NT2/D1 (cell line): Measurements from ENCODE around the gene ZNF800.

Experiments used
- DNase-seq: peaks from one replicate; pipeline ENCODE4 v3.0.0-alpha.2; 2011; ENCODE audit warnings: low read depth, low spot score
- H3K27me3 ChIP-seq: 2 replicates; pipeline ENCODE4 v1.6.0; 2011; ENCODE audit warnings: mild to moderate bottlenecking; ENCODE audit not compliant: insufficient read length, insufficient read depth
- H3K36me3 ChIP-seq: 2 replicates; pipeline ENCODE4 v1.6.1; 2011; ENCODE audit warnings: mild to moderate bottlenecking, low read length, mixed read lengths; ENCODE audit not compliant: insufficient read depth, insufficient read length
- H3K4me1 ChIP-seq: 2 replicates; pipeline ENCODE4 v1.5.1; 2011; ENCODE audit not compliant: insufficient read depth, insufficient read length
- H3K4me3 ChIP-seq: 2 replicates; pipeline ENCODE4 v1.5.1; 2011; ENCODE audit warnings: low read depth; ENCODE audit not compliant: insufficient read length
- H3K9ac ChIP-seq: 2 replicates; pipeline ENCODE4 v1.6.0; 2011; ENCODE audit warnings: low read depth; ENCODE audit not compliant: insufficient read length
- H3K9me3 ChIP-seq: 2 replicates; pipeline ENCODE4 v1.5.1; 2011; ENCODE audit warnings: mild to moderate bottlenecking, low read length; ENCODE audit not compliant: insufficient read depth
- SUZ12 ChIP-seq: IDR thresholded peaks from 2 replicates; pipeline ENCODE4 v1.6.1; 2011; ENCODE audit not compliant: insufficient read length, insufficient read depth; ENCODE audit errors: extremely low read depth
- YY1 ChIP-seq: IDR thresholded peaks from 2 replicates; pipeline ENCODE4 v1.6.1; 2011; ENCODE audit not compliant: insufficient read length, insufficient read depth
- ZNF274 ChIP-seq: IDR thresholded peaks from 2 replicates; pipeline ENCODE4 v1.6.1; 2011; ENCODE audit warnings: mild to moderate bottlenecking, low read depth, low read length

ZNF800 gene

DNA sequence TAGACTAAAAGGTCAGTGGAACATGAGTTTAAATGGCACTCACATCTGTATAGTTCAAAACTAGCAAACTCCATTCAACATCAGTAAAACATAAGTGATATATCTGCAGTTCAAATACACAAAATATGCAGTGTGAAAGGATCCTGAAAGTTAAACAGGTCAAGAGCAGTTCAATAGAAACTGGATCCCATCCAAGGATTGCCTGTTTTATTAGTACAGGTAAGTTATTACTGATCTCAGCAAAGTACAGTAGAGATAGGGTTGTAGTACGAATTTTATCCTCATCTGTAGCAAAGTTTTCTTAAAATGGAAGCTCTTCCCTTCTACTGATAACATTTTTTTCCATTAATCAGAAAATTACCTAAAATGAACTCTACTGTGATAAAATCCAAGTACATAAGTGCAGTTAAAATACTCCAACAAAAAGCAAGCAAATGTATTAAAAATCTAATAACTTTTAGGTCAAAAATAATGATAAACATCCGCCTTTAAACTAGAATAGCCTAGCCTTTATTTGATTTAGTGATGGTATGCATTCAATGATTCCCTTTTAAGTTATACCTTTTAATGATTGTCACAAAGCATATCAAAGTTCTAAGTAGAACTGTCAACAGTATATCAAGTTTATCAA, 2.2 kb downstream of the ZNF800 start:
- DNase-seq, result no peak
- TF ChIP-seq YY1 (no peak), SUZ12 (no peak), ZNF274 (no peak)
- Histone ChIP-seq H3K27me3 (peaks cover 16% of the 10 kb centered on the region), H3K4me3 (no peak overlapping the region), H3K36me3 (peaks cover 12% of the 10 kb centered on the region), H3K9me3 (no peaks in the 10 kb centered on the region), H3K4me1 (no peaks in the 10 kb centered on the region), H3K9ac (no peak overlapping the region)

DNA sequence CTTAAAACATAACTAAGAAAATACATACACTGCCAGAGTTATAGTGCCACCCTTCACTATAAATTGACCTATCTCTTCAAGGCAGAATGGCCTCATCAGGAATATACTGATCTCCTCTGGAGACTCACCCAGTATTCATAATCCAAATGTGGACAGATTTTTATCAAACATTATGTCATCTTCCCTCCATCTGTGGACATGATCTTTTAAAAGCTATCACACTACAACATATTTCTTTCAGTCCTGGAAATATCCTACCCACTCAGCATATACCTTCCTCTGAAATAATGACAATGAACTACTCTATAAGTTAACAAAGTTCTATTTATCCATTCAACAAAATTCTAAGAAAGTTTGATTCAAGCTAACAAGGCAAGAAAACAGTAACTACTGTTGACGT, 3.2 kb downstream of the ZNF800 start:
- Histone ChIP-seq H3K4me1 (no peaks in the 10 kb centered on the region), H3K9ac (no peak overlapping the region), H3K36me3 (peaks cover 12% of the 10 kb centered on the region), H3K4me3 (no peak overlapping the region), H3K27me3 (peaks cover 16% of the 10 kb centered on the region), H3K9me3 (no peaks in the 10 kb centered on the region)
- no peak for DNase-seq
- TF ChIP-seq SUZ12 (no peak), YY1 (no peak), ZNF274 (no peak)

DNA sequence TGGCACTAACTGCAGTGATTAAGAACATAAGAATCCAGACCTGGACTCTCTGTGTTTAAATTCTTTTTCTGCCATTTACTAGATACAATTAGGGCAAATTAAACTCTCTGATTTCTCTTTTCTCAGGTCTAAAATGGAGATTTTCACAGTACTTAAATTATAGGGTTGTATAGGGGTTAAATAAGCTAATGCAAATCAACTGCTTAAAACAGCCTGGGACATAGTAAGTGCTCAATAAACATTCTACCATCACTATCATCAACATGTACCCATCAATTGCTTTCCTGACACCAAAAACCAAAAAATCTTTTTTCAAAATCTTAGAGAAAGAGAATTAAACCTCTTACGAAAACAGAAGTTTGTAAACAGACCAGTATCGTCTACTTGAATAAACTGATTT, 4.5 kb downstream of the ZNF800 start:
- DNase-seq, result no peak
- no peak overlapping the region for H3K4me3 ChIP-seq
- no peak overlapping the region for H3K9ac ChIP-seq
- H3K4me1 ChIP-seq, result no peaks in the 10 kb centered on the region
- TF ChIP-seq YY1 (no peak), SUZ12 (no peak), ZNF274 (no peak)
- no peaks in the 10 kb centered on the region for H3K9me3 ChIP-seq
- peaks cover 9% of the 10 kb centered on the region for H3K27me3 ChIP-seq
- peaks cover 13% of the 10 kb centered on the region for H3K36me3 ChIP-seq

DNA sequence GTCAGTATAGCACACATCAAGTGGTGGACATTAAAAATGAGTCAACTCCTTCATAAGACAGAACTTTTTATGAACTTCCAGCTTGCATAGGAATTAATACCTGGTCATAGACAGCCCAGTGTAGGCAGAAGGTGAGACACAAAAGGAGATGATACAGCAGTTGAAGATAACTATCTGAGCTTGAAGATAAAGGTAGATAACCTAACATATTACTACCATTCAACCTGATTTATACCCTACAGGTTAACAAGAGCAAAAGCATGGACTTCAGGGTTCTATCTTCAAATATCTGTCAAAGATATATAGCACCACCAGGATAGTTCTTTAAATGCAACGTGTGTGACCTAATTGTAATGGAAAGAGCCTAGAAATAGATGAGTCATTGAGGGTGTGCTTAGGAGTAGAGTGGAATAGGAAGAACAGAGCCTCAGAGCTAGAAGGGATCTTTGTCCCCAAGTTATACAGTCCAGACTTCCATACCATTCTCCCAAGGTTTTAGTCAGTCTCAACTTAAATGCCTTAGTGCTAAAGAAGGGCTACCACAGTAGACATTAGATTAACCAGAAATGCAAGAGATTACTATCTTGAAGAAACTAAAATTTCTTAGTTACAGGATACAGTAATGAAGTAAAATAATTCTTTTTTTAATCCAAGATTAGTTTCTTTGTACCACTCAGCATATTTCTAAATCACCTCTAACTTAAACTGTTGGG, 9.2 kb downstream of the ZNF800 start:
- Histone ChIP-seq H3K4me1 (no peaks in the 10 kb centered on the region), H3K9ac (no peak overlapping the region), H3K4me3 (no peak overlapping the region), H3K9me3 (no peaks in the 10 kb centered on the region), H3K36me3 (peaks cover 11% of the 10 kb centered on the region), H3K27me3 (no peaks in the 10 kb centered on the region)
- no peak for TF ChIP-seq YY1
- TF ChIP-seq SUZ12, result no peak
- TF ChIP-seq ZNF274, result no peak
- peak; percentile 0 for DNase-seq

DNA sequence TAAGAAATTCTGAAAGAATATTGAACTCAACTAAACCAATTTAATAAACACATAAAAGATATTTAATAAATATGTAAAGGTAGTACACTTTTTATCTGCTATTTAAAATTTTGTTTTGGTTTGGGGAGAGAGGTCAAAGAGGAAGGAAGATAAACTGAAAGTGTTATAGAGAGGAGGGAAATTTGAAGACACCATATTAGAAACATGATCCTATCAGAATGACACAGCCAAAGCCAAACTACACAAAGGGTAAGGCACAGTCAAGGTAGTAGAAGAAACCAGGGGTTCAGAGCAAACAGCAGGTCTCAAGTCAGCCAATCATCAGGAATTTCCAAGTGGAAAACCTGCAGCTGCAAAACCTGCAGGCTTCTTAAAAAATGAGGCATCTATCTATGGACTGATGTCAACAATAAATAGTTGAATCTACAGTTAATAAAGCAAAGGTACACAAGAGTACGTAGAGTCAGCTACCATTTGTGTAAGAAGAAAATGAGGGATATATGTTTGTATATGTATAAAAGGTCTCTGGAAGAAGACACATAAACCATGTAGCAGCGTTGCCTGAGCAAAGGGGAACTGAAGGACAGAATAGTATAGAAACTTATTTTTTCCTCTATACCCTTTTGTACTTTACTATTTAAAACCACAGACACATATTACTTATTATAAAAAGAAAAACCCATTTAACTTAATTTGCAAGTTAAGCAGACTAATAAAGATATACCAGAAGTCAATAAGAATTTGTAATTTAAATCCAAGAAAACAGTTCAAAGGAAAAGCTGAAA, 10.0 kb downstream of the ZNF800 start:
- Histone ChIP-seq H3K36me3 (peaks cover 11% of the 10 kb centered on the region), H3K9ac (no peak overlapping the region), H3K4me1 (no peaks in the 10 kb centered on the region), H3K9me3 (no peaks in the 10 kb centered on the region), H3K4me3 (no peak overlapping the region), H3K27me3 (no peaks in the 10 kb centered on the region)
- no peak for TF ChIP-seq SUZ12
- no peak for TF ChIP-seq YY1
- TF ChIP-seq ZNF274, result no peak
- DNase-seq, result no peak

DNA sequence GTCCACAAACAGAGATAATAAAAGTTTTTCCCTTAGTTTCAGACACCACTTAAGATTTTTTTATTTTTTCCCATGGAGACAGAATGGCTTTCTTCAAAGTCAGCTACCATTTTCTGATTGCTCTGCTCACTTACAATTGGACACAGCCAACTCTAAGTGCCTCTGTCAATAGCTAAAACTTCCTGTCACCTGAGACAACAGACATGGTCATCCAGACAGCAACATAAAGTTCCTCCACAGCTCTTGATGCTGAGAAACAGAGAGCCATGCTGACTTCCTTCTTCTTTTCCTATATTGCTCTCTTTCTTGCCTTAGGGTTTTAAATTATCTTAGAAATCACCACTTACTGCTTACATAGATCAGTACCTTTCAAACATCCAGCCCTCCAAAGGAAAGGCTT, 12.0 kb downstream of the ZNF800 start:
- no peak for DNase-seq
- H3K36me3 ChIP-seq, result peaks cover 15% of the 10 kb centered on the region

DNA sequence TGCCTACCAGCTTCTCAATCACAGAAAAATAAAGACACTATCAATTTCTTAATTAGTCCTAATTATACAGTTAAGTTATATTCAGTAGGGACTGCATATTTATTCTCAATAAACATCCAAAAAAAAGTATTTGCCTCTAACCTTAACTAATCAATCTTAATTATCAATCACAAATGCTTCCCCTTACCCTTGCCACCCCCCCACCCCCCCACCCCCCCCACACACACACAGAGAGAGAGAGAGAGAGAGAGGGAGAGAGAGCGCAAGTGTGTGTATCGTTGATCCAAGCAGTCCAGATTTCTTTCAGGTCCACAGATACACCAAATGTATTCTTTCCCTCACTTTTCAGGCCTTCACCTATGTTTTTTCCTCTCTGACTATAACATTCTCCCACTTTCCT, 12.9 kb downstream of the ZNF800 start:
- H3K4me1 ChIP-seq, result no peaks in the 10 kb centered on the region
- H3K9me3 ChIP-seq, result no peaks in the 10 kb centered on the region
- TF ChIP-seq ZNF274, result no peak
- no peak for TF ChIP-seq YY1
- TF ChIP-seq SUZ12, result no peak
- no peak for DNase-seq
- H3K27me3 ChIP-seq, result no peaks in the 10 kb centered on the region
- H3K9ac ChIP-seq, result no peak overlapping the region
- H3K4me3 ChIP-seq, result no peak overlapping the region
- H3K36me3 ChIP-seq, result peaks cover 16% of the 10 kb centered on the region

More for the DNA sequence above, 12.0 kb downstream of the ZNF800 start:
- H3K4me1 ChIP-seq, result no peaks in the 10 kb centered on the region
- H3K27me3 ChIP-seq, result no peaks in the 10 kb centered on the region
- H3K4me3 ChIP-seq, result no peak overlapping the region
- TF ChIP-seq YY1, result no peak
- no peak for TF ChIP-seq SUZ12
- no peak for TF ChIP-seq ZNF274
- no peaks in the 10 kb centered on the region for H3K9me3 ChIP-seq
- no peak overlapping the region for H3K9ac ChIP-seq
